ENCODE data around the gene PRR33.

DNA sequence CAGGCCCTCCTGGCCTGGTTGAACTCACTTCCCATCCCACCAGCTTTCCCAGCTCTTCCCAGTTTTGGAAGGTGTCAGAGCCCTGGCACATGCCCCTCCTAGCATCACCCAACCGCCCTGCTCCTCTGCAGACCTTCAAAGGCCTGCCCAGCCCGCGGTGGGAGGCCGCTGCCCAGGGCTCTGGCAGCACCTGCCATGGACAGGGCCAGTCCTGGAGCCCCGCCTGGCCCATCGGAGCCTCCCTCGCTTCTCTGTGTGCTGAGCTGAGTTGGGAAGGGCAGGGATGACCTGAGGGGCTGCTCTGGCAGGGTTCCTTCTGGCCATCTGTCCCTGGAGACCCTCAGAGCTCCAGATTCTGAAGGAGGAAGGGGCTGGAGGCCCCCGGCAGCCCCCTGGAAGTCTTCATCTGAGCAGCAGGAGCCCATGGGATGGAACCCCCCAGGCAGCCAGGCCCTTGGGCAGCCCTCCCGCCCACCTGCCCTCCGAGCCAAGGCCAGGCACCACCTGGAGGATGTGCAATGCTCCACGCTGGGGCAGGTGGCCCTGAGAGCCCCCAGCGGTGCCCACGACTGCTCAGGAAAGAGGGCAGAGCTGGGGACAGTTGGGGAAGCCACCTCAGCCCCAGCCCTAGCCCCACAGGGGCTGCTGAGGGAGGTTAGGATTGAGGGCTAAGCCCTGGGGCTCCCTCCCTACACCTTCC is 35.2 kb downstream of the PRR33 start:
- TF ChIP-seq CTCF (IDR thresholded peaks at IDR 0.05) (no peak), POLR2AphosphoS5 (IDR thresholded peaks at IDR 0.05) (no peak), POLR2A (IDR thresholded peaks at IDR 0.05) (no peak)

All from sigmoid colon (tissue), 4 donors.